ENCODE data around the gene PRRT1B.
A peak's percentile ranks its signal among the peaks of the same experiment; 100 is the strongest.
"Not testable (repeated sequence)": the region's sequence is repeated elsewhere in the genome, so short reads cannot be mapped to it uniquely, and the experiment has no call there.

The PRRT1B gene
- 0 to 0.18 (median 0) reads per million in 4 experiments for total RNA-seq

GRCh38 chr9:131545003-131545785 lies at the start of gene PRRT1B:
TSS of gene PRRT1B (plus strand) at chr9:131545523. CDS start at chr9:131545616, 93 bp downstream.
- no peak for DNase-seq

GRCh38 chr9:131495785-131496184 lies 49.5 kb upstream of the PRRT1B start:
- no peak for DNase-seq

- DNase-seq = no peak
These were observed 48.4 kb upstream of the PRRT1B start for GRCh38 chr9:131496844-131497405.

- DNase-seq = no peak
These were observed 46.0 kb upstream of the PRRT1B start for GRCh38 chr9:131499254-131499767.

GRCh38 chr9:131500377-131500776 lies 44.9 kb upstream of the PRRT1B start:
- DNase-seq = peak; percentile 43

GRCh38 chr9:131500939-131501541 lies 44.3 kb upstream of the PRRT1B start:
- no peak for DNase-seq

- peak; percentile 84 for DNase-seq
These were observed 42.3 kb upstream of the PRRT1B start, which contains the start of gene POMT1 for GRCh38 chr9:131502781-131503625. TSS of gene POMT1 (plus strand) at chr9:131502918. CDS start at chr9:131504219, 1,301 bp downstream.

DNA sequence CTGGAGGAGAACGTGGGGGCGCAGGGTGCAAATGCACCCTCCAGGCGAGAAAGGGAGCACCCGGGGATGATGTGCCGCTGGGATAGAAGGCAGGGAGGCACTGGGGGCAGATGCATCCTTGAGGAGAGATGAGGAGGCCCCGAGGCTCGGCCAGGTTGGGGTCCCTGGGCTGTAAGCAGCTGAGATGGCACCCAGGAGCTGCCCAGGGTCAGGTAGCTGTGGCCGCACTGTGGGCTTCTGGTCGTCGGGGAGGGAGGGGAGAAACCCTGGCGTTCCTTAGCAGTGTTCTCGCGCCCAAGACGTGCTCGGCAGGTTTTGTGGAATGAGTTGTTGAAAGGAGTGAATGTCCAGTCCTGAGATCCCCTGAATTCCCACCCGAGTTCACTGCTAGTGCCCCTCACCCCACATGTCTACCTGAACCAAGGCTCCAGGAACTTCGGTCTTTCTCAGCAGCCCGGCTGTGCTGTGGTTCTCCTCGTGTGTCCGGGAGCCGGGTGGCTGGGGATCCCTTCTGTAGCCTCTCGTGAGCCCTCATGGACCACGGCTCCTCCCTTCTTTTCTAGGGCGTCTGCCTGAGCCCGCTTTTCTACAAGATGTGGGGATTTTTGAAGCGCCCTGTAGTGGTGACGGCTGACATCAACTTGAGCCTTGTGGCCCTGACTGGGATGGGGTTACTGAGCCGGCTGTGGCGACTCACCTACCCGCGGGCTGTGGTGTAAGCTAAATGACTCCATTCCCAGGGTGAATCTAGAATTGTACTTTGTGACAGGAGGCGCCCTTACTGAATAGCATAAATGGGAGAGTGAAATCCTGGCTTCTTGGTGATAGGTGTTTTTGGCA lies 41.5 kb upstream of the PRRT1B start:
- DNase-seq = peak; percentile 8

GRCh38 chr9:131505012-131505411 lies 40.3 kb upstream of the PRRT1B start:
- DNase-seq = no peak

- DNase-seq = no peak
These were observed 33.9 kb upstream of the PRRT1B start for GRCh38 chr9:131511416-131511815.

DNA sequence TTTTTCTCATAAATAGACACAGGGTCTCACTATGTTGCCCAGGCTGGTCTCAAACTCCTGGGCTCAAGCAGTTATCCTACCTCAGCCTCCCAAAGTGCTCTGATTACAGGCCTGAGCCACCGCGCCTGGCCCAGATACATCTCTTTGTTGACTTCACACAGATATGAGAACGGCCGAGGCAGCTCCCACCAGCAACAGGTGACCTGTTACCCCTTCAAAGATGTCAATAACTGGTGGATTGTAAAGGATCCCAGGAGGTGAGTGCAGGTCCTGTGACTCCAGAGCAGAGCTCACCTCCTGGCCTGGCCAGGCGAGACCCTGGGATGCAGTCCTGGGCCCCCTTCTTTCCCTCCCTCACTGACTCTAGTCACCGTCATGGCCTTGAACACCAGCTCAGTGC lies 33.4 kb upstream of the PRRT1B start:
- no peak for DNase-seq

GRCh38 chr9:131513177-131513576 lies 32.1 kb upstream of the PRRT1B start:
- no peak for DNase-seq

DNA sequence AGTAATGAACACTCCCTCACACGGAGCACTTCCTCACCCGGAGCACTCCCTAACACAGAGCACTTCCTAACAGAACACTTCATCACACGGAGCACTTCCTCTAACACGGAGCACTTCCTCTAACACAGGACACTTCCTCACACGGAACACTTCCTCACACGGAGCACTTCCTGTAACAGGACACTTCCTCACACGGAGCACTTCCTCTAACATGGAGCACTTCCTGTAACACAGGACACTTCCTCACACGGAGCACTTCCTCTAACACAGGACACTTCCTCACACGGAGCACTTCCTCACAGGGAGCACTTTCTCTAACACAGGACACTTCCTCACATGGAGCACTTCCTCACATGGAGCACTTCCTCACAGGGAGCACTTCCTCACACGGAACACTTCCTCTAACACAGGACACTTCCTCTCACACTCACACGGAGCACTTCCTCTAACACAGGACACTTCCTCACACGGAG lies 29.7 kb upstream of the PRRT1B start:
- not testable (repeated sequence) for DNase-seq

DNA sequence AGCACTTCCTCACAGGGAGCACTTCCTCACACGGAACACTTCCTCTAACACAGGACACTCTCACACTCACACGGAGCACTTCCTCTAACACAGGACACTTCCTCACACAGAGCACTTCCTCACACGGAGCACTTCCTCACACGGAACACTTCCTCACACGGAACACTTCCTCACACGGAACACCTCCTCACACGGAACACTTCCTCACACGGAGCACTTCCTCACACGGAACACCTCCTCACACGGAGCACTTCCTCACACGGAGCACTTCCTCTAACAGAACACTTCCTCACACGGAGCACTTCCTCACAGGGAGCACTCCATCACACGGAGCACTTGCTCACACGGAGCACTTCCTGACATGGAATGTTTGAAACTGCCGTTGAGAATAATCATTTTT lies 29.2 kb upstream of the PRRT1B start:
- no peak for DNase-seq

DNA sequence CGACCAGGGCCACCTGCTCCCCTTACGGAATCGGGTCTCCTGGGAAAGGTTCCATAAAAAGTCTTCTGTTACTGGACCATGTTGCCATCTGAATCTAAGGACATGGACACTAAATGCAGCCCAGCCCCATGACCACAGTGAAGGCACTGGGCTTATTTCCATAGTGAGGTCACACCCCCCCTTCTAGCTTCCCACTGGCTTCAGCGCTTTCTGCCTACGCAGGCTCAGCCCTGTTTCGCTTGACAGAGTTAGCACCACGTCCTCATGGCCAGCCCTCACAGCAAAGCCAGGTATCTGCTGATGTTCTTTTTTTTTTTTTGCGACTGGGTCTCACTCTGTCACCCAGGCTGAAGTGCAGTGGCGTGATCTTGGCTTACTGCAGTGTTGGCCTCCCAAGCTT lies 28.4 kb upstream of the PRRT1B start:
- no peak for DNase-seq

GRCh38 chr9:131517761-131518190 lies 27.5 kb upstream of the PRRT1B start:
- no peak for DNase-seq

DNA sequence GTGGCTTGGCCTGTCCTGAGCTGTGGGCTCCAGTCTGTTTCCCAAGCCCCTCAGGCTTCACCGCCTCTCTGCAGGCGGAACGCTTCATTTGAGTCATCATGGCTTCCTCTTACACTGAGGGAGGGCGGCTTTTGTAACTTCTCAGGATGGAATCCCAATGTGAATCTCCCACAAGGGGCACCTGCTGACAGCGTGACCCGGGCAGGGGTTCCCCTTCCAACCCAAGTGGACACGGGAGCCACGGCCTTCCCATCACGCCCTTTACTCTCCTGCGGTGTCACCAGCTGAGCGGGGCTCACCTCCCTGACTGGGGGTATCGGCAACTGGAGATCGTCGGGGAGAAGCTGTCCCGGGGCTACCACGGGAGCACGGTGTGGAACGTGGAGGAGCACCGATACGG lies 26.8 kb upstream of the PRRT1B start:
- DNase-seq = no peak

DNA sequence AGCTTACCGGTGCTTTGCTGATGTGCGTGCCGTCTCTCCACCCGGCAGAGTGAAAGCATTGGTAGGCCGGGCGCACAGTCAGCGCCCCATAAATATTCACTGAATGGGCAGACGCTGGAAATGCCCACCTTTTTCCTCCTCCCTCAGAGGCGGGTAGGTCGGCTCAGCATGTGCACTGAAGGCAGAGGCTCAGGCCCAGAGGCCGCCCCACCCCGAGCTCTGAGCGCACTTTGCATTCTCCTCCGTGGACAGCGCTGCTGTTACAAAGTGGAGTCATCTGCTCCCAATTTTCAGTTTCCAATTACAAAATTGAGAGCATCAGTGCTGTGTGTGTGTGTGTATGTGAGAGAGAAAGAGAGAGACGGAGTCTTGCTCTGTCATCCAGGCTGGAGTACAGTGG lies 24.8 kb upstream of the PRRT1B start:
- DNase-seq = no peak

- DNase-seq = no peak
These were observed 24.1 kb upstream of the PRRT1B start for GRCh38 chr9:131521203-131521602.

DNA sequence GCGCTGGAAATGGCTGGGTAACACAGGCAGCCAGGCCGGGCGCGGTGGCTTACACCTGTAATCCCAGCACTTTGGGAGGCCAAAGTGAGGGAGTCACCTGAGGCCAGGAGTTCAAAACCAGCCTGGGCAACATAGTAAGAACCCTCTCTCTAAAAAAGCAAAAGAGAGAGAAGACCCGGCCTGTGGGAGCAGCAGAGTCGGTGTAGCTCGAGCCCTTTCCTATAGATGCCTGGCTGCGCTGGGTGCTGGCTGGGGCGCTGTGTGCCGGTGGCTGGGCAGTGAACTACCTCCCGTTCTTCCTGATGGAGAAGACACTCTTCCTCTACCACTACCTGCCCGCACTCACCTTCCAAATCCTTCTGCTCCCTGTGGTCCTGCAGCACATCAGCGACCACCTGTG lies 23.5 kb upstream of the PRRT1B start:
- no peak for DNase-seq

DNA sequence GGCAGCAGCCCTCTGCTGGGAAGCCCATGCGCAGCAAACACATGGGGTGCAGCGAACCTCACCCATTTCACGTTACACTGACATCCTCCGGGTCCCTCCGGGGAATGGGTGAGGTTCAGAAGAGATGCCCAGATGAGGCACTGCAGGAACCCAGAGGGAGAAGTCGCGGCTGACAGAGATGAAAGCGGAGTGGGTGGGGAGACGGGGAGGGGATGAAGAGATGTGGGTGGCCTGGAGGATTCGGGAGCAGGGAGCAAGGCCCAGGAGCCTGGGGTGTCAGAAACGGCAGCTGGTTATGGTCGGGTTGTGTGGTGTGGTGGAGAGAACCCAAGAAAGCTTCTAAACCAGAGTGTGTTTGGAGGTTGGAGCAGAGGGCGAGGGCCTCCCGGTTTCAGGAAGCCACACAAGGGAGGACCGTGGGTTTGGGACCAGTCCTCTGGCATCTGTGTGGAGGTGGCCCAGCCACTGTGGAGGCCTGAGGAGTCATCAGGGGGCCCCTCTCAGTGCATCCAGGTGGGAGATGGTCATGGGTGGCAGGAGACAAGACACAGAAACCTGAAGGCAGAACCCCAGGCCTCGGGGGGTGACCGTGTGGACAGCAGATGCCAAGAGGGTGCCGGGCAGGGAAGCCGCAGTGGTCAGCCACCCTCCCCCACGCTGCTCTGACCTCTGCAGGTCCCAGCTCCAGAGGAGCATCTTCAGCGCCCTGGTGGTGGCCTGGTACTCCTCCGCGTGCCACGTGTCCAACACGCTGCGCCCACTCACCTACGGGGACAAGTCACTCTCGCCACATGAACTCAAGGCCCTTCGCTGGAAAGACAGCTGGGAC lies 22.9 kb upstream of the PRRT1B start:
- DNase-seq = no peak
